Jurkat, Clone E6-1 (cell line): Measurements from ENCODE around the gene ROBO3. TPM values are rescaled to one million over a fixed set of nuclear protein-coding genes. Genes with fewer than 3 reads are reported as not detected.

Experiments
- DNase-seq: peaks from one replicate; pipeline ENCODE4 v3.0.0-alpha.2; 2011; ENCODE audit warnings: low read depth, low spot score
- H3K4me3 ChIP-seq: 2 replicates; pipeline ENCODE4 v1.5.1; 2011; ENCODE audit warnings: mild to moderate bottlenecking, low read length, control low read depth, moderate library complexity
- polyA plus RNA-seq: library from polyadenylated mRNA; unstranded; fragments of >200 nt; gene quantifications from one replicate; pipeline ENCODE4 v1.2.1, GENCODE V29; 2012; ENCODE audit warnings: missing spikeins; ENCODE audit not compliant: insufficient read length, insufficient read depth

ROBO3 gene
- 28.9 TPM for polyA plus RNA-seq

GRCh38 chr11:124865181-124865901 is at the start of gene ROBO3:
TSS of gene ROBO3 (plus strand) at chr11:124865432. CDS start at chr11:124865578, 146 bp downstream.
- no peak within 1 kb of the TSS for H3K4me3 ChIP-seq
- no peak for DNase-seq

GRCh38 chr11:124817036-124817435 is 48.2 kb upstream of the ROBO3 start:
- no peak for DNase-seq
- no peak overlapping the region for H3K4me3 ChIP-seq

- DNase-seq, result no peak
These were observed 43.1 kb upstream of the ROBO3 start for GRCh38 chr11:124821995-124822730.

GRCh38 chr11:124823512-124824376 is 41.5 kb upstream of the ROBO3 start:
- no peak for DNase-seq
- no peak overlapping the region for H3K4me3 ChIP-seq

More at GRCh38 chr11:124821995-124822730, 43.1 kb upstream of the ROBO3 start:
- no peak overlapping the region for H3K4me3 ChIP-seq

- no peak for DNase-seq
These were observed 39.4 kb upstream of the ROBO3 start for GRCh38 chr11:124825876-124826275.

GRCh38 chr11:124829986-124830385 is 35.2 kb upstream of the ROBO3 start:
- DNase-seq, result no peak
- no peak overlapping the region for H3K4me3 ChIP-seq

More at GRCh38 chr11:124825876-124826275, 39.4 kb upstream of the ROBO3 start:
- no peak overlapping the region for H3K4me3 ChIP-seq

- DNase-seq, result no peak
These were observed 34.5 kb upstream of the ROBO3 start for GRCh38 chr11:124830749-124831148.

GRCh38 chr11:124831897-124832296 is 33.3 kb upstream of the ROBO3 start:
- no peak overlapping the region for H3K4me3 ChIP-seq
- DNase-seq, result no peak

More at GRCh38 chr11:124830749-124831148, 34.5 kb upstream of the ROBO3 start:
- no peak overlapping the region for H3K4me3 ChIP-seq

- no peak overlapping the region for H3K4me3 ChIP-seq
These were observed 32.7 kb upstream of the ROBO3 start for GRCh38 chr11:124832571-124832970.

GRCh38 chr11:124834526-124835180 is 30.6 kb upstream of the ROBO3 start:
- no peak overlapping the region for H3K4me3 ChIP-seq
- no peak for DNase-seq

More at GRCh38 chr11:124832571-124832970, 32.7 kb upstream of the ROBO3 start:
- DNase-seq, result peak; percentile 30

GRCh38 chr11:124835918-124836317 is 29.3 kb upstream of the ROBO3 start:
- no peak for DNase-seq
- no peak overlapping the region for H3K4me3 ChIP-seq

- H3K4me3 ChIP-seq, result no peak overlapping the region
- peak; percentile 71 for DNase-seq
These were observed 27.8 kb upstream of the ROBO3 start for GRCh38 chr11:124837491-124837856.

- H3K4me3 ChIP-seq, result no peak overlapping the region
- no peak for DNase-seq
These were observed 26.5 kb upstream of the ROBO3 start for GRCh38 chr11:124838805-124839127.

- DNase-seq, result no peak
- H3K4me3 ChIP-seq, result no peak overlapping the region
These were observed 25.9 kb upstream of the ROBO3 start for GRCh38 chr11:124839128-124839971.

- DNase-seq, result no peak
These were observed 25.1 kb upstream of the ROBO3 start for GRCh38 chr11:124839972-124840621.

GRCh38 chr11:124840666-124841065 is 24.6 kb upstream of the ROBO3 start:
- no peak for DNase-seq
- no peak overlapping the region for H3K4me3 ChIP-seq

More at GRCh38 chr11:124839972-124840621, 25.1 kb upstream of the ROBO3 start:
- no peak overlapping the region for H3K4me3 ChIP-seq

GRCh38 chr11:124841201-124841600 is 24.0 kb upstream of the ROBO3 start:
- H3K4me3 ChIP-seq, result no peak overlapping the region
- DNase-seq, result no peak

- H3K4me3 ChIP-seq, result no peak overlapping the region
These were observed 23.4 kb upstream of the ROBO3 start for GRCh38 chr11:124841840-124842239.

More at GRCh38 chr11:124841840-124842239, 23.4 kb upstream of the ROBO3 start:
- DNase-seq, result no peak
